GM18858 (cell line): ENCODE results near the gene UTP11.

Experiments
- ATAC-seq: cut with Tn5 transposase; IDR thresholded peaks from one replicate; pipeline ENCODE4 v1.9.1; 2021; ENCODE audit not compliant: unreplicated experiment

The UTP11 gene

DNA sequence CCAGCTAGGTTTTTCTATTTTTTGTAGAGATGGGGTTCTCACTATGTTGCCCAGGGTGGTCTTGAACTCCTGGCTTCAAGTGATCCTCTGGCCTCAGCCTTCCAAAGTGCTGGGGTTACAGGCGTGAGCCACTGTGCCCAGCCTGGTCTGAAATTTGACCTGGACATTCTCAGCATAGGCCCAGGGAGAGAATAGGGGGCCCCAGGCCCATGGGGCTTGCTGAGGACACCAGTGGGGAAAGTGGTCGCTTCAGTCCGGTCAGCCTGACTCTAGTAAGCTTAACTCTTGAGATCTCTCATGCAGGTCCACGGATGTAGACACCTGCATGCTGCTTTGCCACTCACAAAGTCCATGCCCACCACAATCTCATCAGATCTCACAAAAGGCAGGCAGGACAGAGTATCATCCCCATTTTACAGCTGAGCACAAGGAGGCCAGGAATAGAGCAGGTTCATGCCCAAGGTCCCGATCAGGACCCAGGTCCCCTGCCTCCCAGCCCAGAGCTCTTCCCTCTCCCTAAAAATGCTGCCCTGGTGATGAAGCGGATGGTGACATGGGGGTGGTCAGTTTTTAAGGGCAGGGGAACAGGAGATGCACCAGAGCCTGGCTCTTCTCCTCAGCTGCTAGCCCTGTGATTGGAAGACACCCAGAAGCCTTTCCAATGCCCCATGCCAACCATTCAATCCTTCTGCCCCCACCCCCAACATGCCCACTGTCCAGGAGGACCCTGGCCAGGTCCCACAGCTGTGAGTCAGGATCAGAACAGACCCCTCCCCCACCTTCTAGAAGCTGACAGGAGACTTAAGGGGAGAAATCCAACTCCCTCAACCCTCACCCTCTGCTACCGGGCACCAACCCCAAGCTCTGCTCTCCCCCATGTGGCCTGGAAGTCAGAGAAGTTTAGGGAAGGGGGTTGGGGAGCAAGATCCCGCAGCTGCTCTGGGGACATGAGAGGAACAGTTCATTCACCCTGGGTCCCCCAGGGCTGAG lies 9.0 kb upstream of the UTP11 start:
- ATAC-seq, result no peak

DNA sequence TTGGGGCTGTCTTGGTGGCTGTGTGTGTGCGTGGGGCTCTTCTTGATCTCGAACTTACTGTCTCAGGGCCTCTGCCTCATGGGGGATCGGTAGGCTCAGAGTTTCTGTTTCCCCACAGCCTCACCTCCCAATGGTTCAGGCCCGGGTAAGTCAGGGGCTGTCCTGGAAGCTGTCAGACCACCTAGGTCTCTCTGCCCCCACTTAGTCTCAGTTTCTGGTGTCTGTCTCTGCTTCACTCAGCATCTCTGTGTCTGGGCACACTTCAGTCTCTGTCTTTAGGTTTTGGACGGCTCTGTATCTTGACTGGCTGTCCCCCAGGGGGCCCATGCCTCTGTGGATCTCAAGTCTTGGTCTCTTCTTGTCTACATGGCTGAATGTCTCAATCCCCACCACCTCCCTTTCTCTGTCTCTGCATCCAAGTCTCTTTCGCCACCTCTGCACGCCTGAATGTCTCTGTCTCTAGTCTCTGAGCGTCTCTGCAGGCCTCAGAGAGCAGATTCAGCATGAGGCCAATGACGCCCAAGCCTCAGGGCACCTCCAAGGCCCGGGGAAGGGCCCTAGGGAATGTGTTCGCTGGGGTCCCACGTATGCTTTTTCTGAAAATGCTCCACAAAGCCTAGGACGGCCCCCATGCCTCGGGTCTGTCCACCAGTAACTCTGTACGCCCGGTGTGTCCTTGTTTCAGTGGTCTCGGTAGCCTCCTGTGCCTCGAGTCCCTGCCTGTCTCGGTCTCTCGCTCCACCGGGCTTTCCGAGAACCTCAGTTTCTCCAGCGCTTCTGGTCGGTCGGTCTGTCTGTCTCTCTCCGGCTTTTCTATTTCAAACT lies 8.0 kb upstream of the UTP11 start:
- ATAC-seq, result no peak

DNA sequence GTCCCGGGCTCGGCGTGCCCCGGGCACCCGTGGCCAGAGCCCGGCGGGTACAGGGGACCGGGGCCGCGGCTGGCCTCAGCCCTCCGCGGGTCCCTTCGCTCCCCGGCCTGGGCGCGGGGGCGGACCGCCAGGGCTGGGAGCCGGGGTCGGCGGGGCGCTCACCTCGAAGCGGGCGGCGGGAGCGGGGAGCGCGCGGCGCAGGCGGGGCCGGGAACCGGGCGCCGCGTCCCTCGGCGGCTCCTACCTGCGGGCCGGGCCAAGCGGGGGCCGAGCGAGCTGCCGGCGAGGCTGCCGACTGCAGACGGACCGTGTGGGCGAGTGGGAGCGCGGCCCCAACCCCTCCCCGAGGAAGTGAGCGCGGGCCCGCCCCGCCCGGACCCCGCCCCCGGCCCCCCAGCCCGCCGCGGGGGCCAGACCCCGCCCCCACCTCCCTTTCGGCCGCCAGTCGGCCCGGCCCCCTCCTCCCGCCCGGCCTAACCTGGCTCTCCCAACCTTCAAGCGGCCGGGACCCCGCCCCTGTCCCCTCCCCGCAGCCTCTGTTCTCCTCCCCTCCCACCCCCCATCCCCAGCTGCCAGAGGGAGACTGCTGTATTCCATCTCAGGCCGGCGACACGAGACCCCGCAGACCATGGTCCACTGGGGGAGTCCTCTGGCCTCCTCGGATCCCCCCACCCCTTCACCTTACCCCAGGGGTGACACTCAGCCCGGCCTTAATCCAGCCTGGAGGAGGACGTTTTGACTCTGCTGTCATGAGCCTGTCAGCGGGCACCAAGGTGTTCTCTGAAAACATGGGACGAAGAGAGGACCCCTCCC lies 7.1 kb upstream of the UTP11 start, which contains the start of gene FHL3:
Gene FHL3 (minus strand): TSS at position 320 of the 813 bp plus-strand sequence. CDS start 6,102 bp downstream, outside the sequence.
- ATAC-seq, result no peak

DNA sequence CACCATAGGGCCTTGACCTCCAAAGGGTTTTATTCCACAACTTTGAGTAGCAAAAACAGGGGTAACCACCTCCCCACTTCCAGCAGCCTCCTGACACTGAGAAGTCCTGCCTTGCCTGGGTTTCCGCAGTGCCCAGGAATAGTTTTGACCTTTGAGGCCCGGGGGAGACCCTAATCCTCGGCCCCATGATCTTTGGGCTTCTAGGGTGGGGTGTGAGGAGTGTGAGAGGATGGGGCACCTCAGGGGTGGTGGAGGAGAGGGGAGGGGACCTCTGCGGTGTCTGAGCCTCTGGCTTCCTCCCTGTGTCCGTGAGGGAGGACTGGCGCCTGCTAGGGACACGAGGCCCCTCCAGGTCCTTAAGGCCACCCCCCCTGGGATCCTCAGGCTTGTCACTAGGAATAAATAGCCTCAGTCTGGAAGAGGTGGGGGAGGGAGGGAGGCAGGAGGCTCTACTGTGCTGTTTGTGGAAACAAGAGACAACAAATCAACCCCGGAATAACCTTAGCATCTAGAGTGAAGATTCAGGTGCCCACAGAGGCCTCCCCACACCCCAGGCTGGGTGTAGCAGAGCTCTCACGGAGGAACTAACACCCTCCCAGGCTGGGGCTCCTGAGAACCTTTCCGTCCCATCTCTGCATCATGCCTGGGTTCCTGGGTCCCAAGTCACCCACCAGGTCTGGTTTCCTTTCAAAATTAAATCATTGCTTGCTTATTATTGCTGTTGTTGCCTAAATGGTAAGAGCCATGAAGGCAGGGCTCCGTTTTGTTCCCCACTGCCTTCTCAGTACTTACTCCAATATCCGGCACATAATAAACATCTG lies 6.3 kb upstream of the UTP11 start:
- no peak for ATAC-seq

DNA sequence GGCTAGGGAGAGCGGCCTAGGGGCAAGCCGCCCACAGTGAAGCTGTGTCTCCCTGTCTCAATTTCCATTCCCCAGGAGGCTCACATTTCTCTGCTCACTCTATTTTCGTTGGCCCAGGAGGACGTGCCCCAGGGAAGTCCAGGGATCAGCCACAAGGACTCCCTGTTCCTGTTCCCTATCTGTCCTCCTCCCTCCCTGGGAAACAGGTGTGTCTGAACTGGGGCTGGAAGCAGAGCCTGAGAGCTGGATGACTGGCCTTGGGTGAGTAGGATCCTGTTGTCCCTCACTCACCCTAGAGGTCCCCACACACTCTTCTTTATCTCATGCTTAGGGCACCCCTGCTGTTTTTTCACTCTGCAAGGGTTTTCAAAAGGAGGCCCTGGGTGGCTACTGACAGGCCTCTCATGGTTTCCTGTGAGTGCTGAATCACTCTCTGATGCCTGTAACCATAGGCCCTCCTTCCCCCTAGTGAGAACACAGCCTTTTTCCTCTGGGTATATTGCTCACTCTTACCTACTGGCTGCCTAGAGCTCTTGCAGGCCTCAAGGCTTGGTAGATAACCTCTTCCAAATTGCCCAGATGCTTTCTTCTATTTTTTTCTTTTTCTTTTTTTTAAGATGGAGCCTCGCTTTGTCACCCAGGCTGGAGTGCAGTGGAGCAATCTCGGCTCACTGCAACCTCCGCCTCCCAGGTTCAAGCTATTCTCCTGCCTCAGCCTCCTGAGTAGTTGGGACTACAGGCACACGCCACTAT lies 3.3 kb upstream of the UTP11 start:
- ATAC-seq, result no peak

DNA sequence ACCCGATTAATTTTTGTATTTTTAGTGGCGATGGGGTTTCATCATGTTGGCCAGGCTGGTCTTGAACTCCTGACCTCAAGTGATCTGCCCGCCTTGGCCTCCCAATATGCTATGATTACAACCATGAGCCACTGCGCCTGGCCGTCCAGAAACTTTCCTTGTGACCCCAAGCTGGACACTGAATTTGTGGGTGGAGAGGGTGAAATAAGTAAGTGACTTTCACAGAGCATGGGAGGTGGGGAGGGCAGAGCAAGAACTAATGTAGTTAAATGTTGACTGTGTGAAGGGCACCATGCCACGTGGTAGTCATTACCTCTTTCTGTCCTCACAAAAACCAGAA lies 2.7 kb upstream of the UTP11 start:
- ATAC-seq, result no peak

DNA sequence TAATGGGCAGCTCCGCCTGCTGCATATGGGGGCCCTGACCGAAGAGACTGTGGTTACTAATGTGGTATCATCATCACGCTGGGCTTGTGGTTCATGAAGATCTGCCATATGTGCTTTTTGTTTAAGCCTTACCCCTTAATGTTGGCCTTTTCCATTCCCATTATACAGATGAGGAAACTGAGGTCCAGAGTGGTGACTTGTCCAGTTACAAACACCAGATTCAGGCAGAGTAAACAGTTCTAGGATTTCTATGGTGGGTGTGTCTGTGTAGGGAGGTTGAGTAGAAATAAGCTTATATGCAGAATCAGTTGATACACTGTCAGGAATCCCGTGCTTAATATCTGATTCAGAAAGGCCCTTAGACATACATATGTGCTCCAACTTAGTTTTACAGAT lies 691 bp downstream of the UTP11 start:
- no peak for ATAC-seq

DNA sequence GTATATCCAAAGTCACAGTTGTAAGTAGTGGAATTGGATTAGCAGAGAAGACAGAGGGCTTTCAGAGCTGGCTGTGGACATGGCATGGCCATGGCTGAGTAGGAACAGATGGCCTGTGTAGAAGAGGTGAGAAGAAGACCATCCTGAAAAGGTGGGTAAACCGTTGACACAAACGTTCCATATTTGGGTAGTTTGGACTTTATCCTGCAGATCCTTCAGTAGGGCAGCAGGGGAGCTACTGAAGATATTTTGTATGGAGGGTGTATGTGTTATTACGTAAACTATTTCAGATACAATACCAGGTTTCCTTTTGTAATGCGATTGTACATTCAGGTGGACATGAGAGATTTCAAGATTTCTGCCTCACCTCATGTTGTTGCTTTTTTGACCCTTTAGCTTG lies 1.6 kb downstream of the UTP11 start:
- ATAC-seq, result no peak

DNA sequence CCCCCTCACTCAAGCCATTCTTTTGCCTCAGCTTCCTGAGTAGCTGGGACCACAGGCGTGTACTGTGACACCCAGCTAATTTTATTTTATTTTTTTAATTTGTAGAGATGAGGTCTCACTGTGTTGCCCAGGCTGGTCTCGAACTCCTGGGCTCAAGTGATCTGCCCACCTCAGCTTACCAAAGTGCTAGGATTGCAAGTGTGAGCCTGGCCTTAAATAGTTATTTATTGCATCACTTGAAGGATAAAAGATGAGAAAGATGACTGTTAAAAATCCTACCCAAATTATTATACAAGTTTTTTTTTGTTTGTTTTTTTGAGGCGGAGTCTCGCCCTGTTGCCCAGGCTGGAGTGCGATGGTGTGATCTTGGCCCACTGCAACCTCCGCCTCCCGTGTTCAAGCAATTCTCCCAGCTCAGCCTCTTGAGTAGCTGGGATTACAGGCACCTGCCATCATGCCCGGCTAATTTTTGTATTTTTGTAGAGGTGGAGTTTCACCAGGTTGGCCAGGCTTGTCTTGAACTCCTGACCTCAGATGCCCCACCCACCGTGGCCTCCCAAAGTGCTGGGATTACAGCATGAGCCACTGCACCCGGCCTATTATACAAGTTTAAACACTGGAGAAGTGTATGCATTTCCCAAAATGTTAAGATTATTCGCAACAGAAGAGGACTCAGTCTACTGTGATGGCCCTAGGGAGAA lies 2.3 kb downstream of the UTP11 start:
- no peak for ATAC-seq

DNA sequence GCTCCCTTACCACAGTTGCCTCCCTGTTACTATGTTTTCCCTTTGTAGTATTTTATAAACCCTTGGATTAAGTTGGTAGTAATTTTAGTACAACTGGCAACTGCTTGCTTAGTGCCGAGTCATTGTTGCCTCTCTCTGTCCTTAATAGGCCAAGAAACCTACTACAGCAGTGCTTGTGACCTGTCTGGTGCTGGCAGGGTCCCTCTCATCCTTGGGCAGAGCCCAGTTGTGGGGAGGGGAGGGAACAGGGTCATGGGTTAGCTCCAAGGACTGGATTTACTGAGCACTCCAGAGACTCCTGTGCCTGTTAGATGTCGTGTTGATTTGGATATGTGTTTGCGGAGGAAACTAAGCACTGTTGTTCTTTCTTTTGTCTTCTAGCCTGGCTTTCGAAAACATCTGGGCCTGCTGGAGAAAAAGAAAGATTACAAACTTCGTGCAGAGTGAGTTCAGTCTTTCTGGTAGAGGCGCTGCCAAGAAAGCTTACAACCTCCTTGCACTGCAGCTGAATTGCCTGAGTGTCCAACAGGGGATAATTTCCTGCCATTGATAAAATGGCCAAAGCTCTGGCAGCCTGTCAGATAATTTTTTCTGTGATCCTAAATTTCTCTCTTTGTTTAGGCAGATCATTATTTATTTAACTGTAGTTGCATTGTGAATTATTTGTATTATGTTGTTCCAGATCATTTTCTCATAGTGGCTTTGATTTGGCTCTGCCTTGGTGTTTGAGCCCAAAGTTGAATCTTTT lies 3.6 kb downstream of the UTP11 start:
- no peak for ATAC-seq

DNA sequence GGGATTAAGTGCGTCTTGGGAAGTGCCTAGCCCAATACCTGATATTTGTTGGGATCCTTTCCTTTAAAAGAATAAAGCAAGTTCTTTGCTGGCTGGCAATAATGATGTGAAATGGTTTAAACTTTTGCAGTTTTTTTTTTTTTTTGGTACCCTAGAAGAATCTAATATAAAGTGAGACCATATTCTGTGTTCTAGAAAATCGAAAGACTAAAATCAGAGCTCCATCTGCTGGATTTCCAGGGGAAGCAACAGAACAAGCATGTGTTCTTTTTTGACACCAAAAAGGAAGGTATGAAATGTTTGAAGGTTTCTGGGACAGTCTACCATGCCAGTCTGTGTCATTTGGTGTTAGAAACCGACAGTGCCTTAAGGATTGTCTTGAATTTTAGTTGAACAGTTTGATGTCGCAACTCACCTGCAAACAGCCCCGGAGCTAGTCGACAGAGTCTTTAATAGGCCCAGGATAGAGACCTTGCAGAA lies 6.4 kb downstream of the UTP11 start:
- no peak for ATAC-seq

DNA sequence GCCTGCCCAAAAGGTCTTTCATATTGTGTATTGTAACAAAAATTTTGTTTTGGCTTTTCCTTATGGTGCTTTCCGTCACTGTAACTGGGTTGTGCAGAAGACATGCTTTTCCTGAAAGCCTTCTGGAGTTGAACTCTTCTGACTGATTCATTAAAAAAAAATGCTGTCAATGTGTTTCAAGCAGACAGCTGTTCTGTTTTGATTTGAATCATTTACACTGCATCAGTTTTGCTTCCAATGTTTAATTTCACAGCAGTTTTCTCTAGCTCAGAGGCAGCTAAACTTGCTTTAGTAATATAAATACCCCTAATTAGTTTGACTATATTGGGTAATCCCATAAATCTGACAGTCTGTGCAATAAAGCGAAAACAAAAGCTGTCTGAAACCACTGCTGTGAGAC lies 7.9 kb downstream of the UTP11 start:
- ATAC-seq, result no peak

DNA sequence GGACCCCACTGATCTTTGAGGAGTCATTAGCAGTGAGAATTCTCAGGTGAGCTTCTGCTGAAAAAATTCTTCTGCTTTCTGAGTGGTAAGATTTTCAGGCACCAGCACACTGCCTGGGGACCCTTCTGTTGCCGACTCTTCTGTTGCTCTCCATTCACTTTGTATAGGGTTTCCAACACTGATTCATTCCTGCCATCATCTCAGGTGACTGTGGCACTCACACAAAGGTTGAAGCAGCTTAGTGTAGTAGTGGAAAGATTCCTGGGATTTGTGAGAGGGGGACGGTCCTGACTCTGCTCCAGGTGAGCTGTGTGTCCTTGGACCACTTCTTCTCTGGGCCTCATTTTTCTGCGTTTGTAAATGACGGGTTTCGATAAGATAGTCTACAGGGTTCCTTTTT lies 9.4 kb downstream of the UTP11 start:
- ATAC-seq, result no peak

DNA sequence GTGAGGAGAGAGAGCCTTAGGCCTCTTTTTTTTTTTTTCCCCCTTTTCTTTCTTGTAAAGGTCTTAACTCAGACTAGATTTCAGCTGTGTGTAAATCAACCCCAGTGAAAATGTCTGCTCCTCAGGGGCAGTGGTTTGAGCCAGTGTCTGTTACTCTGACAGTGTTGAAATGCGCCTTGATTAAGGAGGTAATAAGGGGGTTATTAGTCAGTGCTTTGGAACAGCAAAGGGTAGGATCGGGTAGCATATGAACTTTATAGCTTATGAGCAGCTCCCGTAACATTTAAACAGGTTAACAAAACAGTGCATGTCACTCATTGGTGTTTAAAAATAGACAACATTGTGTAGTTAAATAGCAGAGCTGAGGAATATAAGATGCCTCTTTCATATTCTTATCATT lies 10.3 kb downstream of the UTP11 start:
- no peak for ATAC-seq

DNA sequence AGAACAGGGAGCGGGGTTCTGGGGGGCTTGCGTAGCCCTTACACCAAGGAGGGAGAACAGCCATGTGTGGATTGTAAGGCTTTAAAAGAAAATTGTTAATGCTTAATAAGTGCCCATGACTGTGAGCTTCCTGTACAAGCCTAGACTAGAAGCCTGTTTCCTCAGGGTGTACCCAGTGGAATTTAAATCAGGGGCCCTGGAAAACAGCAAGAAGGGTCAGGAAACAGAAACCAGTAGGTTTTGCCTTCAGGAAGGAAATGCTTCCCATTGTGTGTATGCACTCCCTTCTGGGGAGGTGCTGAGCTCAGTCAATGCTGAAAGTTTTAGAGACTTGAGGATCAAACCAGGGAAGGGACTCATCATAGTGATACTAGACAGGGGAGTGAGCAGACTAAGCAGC lies 12.7 kb downstream of the UTP11 start:
- no peak for ATAC-seq

DNA sequence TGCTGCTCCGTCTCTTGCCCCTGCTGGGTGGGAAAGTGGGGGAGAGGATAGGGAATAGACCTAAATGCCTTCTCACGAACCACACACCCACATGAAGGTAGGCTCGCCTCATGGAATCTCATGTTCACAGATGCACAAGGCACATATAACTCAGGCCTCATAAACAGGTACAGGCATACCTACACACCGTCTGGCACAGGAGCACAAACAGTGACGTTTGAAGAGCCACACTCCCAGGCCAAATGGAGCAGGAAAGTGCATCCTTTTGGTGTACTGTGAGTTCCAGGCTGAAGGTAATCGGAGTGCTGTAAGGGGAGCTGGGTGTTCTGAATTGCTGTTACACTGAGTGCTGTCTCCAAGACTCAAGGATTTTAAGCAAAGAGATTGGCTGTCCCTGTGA lies 13.1 kb downstream of the UTP11 start:
- no peak for ATAC-seq

DNA sequence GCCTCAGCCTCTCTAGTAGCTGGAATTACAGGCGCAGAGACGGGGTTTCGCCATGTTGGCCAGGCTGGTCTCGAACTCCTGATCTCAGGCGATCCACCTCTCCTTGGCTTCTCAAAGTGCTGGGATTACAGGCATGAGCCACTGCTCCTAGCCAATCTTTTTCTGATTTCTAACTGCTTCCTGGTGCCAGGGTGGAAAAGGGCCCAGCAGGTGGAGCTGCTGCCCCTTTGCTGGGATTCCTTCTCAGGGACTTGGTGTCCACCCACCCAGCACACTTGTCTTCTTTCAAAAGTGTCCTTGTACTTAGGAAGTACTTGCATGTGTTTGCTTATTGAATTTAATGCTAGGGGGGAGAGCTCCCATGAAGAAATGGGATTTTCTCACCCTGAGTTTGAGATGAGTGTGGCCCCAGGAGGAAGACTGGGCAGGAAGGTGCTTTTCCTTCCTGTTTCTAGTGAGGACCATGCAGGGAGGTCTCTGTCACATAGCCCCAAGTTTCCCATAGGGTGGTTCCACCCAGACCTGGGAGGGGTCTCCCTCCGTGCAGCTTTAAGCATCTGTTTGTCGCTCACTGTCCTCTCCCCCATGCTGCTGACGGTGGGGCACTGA lies 14.2 kb downstream of the UTP11 start:
- ATAC-seq, result no peak
